Lower leg skin (tissue), 3 donors: ENCODE data around the gene PDK2.

Experiments
- POLR2A ChIP-seq, 2 donors: fragments of 450-650 bp; IDR thresholded peaks; one replicate each; pipeline ENCODE4 v1.6.1; 2016 to 2017; ENCODE audit warnings: antibody characterized with exemption in 2 of 2, mild to moderate bottlenecking in 1 of 2, moderate library complexity in 1 of 2
- TF ChIP-seq, protein P1 (sequence below), 3 donors: fragments of 450-650 bp; IDR thresholded peaks; one replicate each; pipeline ENCODE4 v1.5.1; 2016; ENCODE audit warnings: antibody characterized with exemption in 3 of 3, mild to moderate bottlenecking in 3 of 3, moderate library complexity in 2 of 3

DNA sequence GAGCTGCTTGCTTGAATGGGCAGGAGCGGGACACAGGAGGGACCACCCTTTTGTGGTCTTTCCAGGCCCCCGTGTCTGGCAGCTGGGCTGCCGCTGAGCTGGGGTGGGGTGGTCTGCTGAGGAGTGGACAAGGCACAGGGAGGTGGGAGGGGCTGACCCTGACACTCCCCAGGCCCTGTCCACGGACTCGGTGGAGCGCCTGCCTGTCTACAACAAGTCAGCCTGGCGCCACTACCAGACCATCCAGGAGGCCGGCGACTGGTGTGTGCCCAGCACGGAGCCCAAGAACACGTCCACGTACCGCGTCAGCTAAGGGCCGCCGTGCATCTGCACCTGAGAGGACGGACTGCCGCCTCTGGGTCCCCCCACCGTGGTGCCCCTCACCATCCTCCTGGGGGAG is 14.6 kb downstream of the PDK2 start:
- TF ChIP-seq, protein P1, sequence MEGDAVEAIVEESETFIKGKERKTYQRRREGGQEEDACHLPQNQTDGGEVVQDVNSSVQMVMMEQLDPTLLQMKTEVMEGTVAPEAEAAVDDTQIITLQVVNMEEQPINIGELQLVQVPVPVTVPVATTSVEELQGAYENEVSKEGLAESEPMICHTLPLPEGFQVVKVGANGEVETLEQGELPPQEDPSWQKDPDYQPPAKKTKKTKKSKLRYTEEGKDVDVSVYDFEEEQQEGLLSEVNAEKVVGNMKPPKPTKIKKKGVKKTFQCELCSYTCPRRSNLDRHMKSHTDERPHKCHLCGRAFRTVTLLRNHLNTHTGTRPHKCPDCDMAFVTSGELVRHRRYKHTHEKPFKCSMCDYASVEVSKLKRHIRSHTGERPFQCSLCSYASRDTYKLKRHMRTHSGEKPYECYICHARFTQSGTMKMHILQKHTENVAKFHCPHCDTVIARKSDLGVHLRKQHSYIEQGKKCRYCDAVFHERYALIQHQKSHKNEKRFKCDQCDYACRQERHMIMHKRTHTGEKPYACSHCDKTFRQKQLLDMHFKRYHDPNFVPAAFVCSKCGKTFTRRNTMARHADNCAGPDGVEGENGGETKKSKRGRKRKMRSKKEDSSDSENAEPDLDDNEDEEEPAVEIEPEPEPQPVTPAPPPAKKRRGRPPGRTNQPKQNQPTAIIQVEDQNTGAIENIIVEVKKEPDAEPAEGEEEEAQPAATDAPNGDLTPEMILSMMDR (IDR thresholded peaks at IDR 0.05) = no peak
- no peak for TF ChIP-seq POLR2A (IDR thresholded peaks at IDR 0.05)
